K562 (cell line): Measurements from ENCODE around the gene KMT2C. TPM values are rescaled to one million over a fixed set of nuclear protein-coding genes. Genes with fewer than 3 reads are reported as not detected.

ENCODE experiments used
- BCLAF1 ChIP-seq, 2 experiments: fragments of 450-650 bp in 1 of 2; IDR thresholded peaks; 2 replicates each; pipeline ENCODE4 v1.6.1; 2011 to 2017; ENCODE audit warnings: low read depth in 2 of 2, antibody characterized with exemption in 1 of 2, borderline replicate concordance in 1 of 2, low read length in 1 of 2, mild to moderate bottlenecking in 1 of 2, mixed read lengths in 1 of 2; ENCODE audit not compliant: control insufficient read depth in 1 of 2
- CBFB ChIP-seq: sonication (generic); formaldehyde crosslinking; IDR thresholded peaks from 2 replicates; pipeline ENCODE4 v1.4.0; 2020; ENCODE audit warnings: mild to moderate bottlenecking, missing genetic modification reagents
- CEBPB ChIP-seq: fragments of 450-650 bp; IDR thresholded peaks from 2 replicates; pipeline ENCODE4 v1.6.1; 2016; ENCODE audit warnings: missing genetic modification characterization, missing compliant biosample characterization
- DPF2 ChIP-seq: fragments of 450-650 bp; IDR thresholded peaks from 2 replicates; pipeline ENCODE4 v1.6.1; 2016
- HLTF ChIP-seq: fragments of 450-650 bp; IDR thresholded peaks from 2 replicates; pipeline ENCODE4 v1.6.1; 2016
- NONO ChIP-seq, 2 experiments: fragments of 200-400 bp in 1 of 2; fragments of 450-650 bp in 1 of 2; formaldehyde crosslinking in 1 of 2; IDR thresholded peaks; 2 replicates each; pipeline ENCODE4 v1.6.1; 2017; ENCODE audit warnings: low read depth in 2 of 2, mild to moderate bottlenecking in 2 of 2, moderate library complexity in 2 of 2, low read length in 1 of 2
- RFX7 ChIP-seq: fragments of 250-450 bp; sonication (Bioruptor Pico); IDR thresholded peaks from 2 replicates; pipeline ENCODE4 v1.5.1; 2021; ENCODE audit warnings: mild to moderate bottlenecking
- SMC3 ChIP-seq: conservative IDR thresholded peaks from 2 replicates; pipeline ENCODE4 v1.6.1; 2011; ENCODE audit warnings: low read depth, low read length, improper control_type of control experiment; ENCODE audit not compliant: insufficient read depth
- ZNF212 ChIP-seq: fragments of 450-650 bp; formaldehyde crosslinking; IDR thresholded peaks from 2 replicates; pipeline ENCODE4 v1.4.0; 2020; ENCODE audit warnings: mild to moderate bottlenecking
- polyA plus RNA-seq, 8 experiments: library from polyadenylated mRNA; depleted of rRNA in 4 of 8; stranded (reverse) in 5 of 8; unstranded in 3 of 8; fragments of >200 nt; fragmentation: Nextera tagmentation in 2 of 8; fragmentation: Illumina TruSeq in 1 of 8; extraction: Ambion mirVana in 2 of 8; extraction: Trizol in 1 of 8; gene quantifications; 2 replicates each; pipeline versions ENCODE4 v1.2.1 to v1.2.3, GENCODE V29; 2011 to 2014; ENCODE audit warnings: inconsistent platforms in 1 of 8, missing spikeins in 1 of 8
- total RNA-seq, 7 experiments: library from RNA; depleted of rRNA in 6 of 7; stranded (reverse); fragments of >200 nt in 6 of 7; fragmentation: Illumina TruSeq in 2 of 7; extraction: Trizol in 2 of 7; gene quantifications; 2 replicates each; pipeline versions ENCODE4 v1.2.1 to v1.2.3, GENCODE V29; 2011 to 2021; ENCODE audit warnings: low replicate concordance in 1 of 7
- TF ChIP-seq, protein P1 (sequence below), 3 experiments: fragments of 200-800 bp in 1 of 3; sonication (Bioruptor generic) in 1 of 3; sonication (generic) in 1 of 3; formaldehyde crosslinking in 1 of 3; IDR thresholded peaks; 2 replicates each; pipeline versions ENCODE4 v1.6.1 to v1.8.0; 2016 to 2022; ENCODE audit warnings: mild to moderate bottlenecking in 2 of 3, missing compliant biosample characterization in 2 of 3, missing genetic modification characterization in 2 of 3, missing genetic modification reagents in 1 of 3

The KMT2C gene
- total and polyA plus RNA-seq, 9 of the 15 experiments (the other 6 are each of a cell fraction or from before 2014, with no cell fraction given) = 4.9 to 67.8 (median 27.1) TPM

DNA sequence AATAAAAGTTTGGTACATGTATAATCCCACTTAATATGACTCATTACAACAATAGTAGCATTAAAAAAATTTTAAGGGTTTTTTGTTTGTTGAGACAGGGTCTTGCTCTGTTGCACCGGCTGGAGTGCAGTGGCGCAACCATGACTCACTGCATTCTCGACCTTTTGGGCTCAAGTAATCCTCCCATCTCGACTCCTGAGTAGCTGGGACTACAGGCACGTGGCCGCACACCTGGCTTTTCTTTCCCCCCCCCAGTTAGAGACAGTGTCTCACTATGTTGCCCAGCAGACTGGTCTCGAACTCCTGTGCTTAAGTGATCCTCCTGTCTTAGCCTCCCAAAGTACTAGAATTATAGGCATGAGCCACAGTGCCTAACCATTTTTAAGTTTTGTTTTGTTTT, 40.7 kb downstream of the KMT2C start (continued):
- TF ChIP-seq, protein P1, sequence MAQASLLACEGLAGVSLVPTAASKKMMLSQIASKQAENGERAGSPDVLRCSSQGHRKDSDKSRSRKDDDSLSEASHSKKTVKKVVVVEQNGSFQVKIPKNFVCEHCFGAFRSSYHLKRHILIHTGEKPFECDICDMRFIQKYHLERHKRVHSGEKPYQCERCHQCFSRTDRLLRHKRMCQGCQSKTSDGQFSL (CRISPR knock-in tag; IDR thresholded peaks at IDR 0.05) = peak; percentile 51; the same call in 1 of the 2 replicates
- TF ChIP-seq, protein P1 (tag; IDR thresholded peaks at IDR 0.05) = peak in 1 of 2 experiments; percentile 19; a peak in 1 of 4 replicates
- TF ChIP-seq NONO (IDR thresholded peaks at IDR 0.05; ENCODE audit: low read depth in 2 of 2, low read length in 1 of 2) (no peak), CBFB (CRISPR knock-in tag) (no peak), HLTF (no peak), BCLAF1 (IDR thresholded peaks at IDR 0.05; ENCODE audit: borderline replicate concordance in 1 of 2, control insufficient read depth in 1 of 2, low read depth in 2 of 2, low read length in 1 of 2) (no peak), SMC3 (no peak), RFX7 (CRISPR knock-in tag) (no peak), ZNF212 (CRISPR knock-in tag) (no peak), DPF2 (0 out of 2 replicates have a peak, but pooled peaks have one; percentile 21), CEBPB (tag) (peak; percentile 79)
